ENCODE measurements around the gene F5.

The F5 gene

DNA sequence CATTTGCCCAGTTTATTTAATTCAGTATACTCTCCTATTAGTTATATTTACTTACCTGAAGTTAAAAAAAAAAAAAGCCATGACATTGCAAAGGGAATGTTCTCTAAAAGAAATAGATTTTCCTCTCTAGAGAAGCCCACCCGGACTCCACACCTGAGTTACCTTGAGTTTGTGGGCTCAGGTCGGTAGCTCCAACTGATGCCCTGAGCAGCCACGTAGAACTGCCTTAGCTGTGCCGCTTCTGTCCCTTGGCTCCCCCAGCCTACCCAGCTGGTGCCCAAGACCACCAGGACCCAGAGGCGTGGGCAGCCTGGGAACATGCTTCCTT, 250 bp downstream of the F5 start:
- DNase-seq, result no peak

DNA sequence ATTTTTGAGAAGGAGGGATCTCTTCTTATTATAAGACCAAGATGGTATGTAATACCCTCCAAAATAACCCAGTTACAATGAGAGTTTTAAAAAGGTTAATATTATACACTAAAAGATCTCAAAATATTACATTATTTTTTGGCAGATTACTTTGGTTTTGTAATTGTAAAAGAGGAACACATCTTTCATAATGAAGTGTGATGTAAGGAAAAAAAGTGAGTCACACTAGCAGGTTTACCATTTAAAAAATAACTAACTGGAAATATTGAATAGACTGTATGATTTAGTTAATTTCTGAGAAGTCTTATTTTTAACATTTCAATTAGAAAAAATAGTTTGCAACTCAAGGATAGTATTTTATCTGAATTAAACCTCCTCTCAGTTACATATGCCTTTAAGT, 1.1 kb downstream of the F5 start:
- no peak for DNase-seq

DNA sequence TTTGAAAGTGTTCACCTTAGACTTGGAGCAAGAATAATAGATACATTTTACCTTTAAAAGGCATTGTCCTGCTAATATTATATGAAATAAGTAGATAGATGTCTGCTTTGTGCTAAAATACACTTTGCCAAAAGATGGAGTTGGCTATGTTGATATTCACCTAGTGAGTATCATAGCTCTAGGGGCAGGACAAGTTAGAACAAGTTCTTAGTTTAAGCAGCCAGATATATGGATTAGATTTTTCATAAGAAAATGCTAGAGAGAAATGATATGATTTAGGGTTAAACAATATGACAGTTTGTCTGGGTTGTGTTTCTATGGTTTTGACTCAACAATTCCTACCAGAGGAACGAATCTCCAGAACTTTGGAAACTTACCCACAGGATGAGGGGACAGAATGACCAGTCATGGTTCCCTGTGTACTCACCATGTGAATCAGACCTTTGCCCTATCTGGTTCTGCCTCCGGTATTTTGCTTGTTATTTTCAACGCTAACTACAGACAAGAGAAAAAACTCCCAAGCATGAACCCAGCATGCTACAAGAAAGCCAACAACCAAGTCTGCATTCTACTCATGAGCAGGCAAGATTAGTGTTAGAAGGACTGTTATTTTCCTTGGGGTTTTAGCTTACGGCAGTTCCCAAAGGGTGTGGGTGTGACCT, 1.7 kb downstream of the F5 start:
- peak in 1 of 2 experiments; percentile 28 for DNase-seq

DNA sequence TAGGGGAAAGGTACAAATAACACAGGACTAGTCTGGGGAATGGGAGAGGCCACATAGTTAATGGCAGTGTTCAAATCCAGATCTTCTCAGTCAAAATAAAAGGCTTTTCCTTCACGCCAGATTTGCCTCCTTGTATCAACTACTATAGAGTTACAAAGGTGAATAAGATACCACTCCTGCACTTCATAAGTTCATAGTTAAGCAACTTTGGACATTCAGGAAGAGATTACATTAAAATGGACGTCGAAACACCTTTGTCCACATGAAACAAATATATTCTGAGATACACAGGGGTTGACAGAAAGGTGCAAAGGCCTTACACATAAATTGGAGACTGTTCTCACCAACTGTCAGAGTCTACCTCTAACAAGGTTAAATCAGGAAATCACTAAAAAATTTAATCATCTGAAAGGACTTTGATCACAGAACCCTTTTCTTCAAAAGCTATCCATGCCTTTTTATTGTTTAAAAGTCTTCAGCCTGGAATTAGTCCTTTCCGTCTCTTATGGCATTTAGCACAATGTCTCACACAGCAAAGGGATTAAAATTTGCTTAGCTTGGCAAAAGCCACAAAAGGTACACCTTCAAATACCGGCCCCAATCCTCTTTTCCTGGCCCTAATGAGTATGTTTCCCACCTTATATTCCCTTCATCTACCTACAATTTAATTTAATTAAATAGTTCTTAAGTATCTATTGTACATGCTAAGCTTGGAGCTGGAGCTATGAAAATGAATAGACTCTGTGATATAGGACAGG, 8.1 kb downstream of the F5 start:
- no peak for DNase-seq

DNA sequence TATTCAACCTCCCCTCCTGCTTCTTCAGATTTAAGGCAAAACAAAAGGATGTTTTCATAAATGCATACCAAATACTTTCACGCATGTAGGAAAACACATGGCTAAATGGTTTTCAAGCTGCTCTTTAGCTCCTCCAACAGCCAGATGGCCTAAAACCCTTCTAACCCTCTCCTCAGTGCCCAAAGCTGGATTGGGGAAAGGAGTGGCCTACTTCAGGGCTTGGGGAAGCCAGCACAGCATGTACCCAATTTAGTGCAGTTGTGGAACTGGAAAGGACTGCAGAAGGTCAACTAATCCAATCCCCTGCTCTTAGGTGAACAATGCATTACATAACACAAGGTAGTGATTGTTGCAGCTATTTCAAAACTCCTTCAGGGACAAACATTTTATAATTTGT, 9.3 kb downstream of the F5 start:
- DNase-seq, result no peak

DNA sequence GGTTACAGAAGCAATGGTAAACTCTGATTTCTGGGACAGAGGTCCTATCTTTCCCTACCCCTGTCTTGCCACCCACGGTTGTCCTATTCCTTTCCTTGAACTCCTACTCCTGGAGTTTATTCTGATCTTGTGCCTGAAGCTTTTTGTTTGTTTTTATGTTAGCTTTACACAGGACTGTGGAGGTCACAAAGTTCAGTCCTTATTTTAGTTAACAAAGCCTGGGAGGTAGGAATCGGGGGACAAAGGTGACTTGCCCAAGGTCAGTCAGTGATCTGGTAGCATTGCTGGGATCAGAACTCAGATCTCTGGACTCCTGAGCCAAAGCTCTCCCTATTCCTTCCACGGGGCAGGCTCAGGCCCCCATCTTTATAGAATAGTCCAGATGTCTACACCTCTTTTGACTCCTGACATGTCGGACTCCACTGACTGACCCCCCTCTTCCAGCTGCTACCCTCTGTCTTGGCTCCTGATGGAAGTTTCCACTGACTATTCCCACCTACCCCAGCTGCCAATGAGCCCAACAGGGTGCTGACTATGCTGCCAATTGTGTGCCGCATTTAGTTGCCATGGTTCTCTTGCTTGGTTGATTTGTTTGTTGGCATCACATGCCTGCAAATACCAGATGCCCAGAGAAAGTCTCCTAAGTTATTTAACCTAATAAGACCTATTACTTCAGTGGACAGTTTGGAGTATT, 9.9 kb downstream of the F5 start:
- DNase-seq, result no peak

DNA sequence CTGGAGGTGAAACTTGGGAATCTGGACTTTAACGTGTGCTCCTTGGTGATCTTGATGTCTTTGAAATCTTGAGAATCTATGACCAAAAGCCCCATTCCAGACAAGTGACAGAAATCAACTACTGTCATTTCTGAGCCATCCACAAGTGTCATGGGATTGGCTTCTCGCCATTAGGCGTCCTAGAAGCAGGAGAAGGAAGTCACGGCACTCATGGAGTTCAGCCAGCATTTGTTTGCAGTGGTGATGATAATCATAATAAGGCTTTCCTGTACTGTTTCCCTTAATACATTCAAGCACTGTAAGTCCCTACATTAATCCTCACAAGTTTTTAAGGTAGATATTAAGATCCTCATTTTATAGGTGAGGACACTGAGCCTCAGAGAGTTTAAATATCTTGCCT, 11.9 kb downstream of the F5 start:
- no peak for DNase-seq

DNA sequence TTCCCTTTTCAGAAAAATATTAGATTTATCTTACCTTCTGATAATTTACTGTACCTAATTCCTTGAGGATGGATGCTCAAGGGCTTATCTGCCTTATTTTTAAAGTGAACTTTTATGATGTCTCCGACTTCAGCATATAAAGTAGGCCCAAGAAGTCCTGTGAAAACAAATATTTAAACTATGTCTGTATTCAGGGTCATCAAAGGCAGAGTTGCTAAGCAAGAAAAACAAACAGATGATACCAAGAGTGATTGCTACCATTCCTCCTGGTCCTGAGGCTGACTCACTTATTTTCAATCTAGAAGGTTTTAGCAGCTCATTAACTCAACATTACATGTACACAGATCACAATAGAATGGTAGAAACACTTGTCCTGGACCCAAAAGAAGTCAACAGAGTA, 14.1 kb downstream of the F5 start:
- no peak for DNase-seq

DNA sequence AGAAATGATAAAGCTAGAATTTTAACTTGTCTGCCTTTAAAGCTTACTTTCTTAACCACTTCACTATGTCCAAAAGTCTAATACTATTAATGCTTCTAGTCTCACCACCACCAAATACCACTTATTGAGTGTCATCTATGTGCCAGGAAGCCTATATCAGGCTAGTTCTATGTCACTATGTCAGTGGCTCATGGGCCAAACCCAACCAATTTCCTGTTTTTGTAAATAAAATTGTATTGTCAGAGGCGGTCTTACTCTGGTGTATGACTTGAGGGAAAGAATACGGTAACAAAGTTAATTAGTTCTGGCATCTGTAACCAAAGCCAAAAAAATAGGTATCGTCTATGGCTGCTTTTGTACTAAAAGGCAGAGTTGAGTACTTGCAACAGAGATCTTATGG, 14.8 kb downstream of the F5 start:
- no peak for DNase-seq

DNA sequence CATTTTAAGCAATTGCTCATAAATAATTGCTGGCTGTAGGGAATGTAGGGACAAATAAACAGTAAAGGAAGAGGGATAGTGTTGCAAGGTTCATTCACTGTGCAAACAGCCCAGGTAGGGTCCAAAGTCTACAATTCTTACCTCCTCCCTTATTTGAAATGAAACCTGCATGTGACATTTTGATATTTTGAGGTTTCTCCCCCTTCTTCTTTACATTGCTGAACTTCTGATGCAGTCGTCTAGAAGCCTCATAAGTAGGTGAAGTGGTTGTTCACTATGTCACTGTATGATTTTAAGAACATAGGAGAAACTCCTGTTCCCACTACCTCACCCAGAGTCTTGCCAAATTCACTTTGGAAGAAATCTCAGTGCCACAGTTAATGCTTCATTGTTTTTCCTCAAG, 16.1 kb downstream of the F5 start:
- no peak for DNase-seq

DNA sequence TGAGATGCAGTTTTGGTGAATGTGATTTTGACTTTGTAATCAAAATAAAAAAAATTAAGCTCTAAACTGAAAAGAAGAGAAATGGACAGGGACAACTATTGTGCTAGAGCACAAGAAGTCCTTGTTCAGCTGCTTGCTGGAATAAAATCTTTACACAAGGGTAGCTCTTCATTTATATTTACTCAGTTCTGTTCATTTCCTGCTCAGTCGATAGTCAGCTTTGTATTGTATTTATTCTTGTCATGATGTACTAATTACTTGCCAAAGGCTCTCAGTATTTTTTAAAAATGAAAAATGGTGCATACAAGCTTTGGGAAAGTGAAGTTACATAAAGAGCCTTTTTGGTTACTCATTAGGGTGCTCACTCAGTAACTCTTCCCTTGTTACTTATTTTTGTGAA, 17.8 kb downstream of the F5 start:
- no peak for DNase-seq

DNA sequence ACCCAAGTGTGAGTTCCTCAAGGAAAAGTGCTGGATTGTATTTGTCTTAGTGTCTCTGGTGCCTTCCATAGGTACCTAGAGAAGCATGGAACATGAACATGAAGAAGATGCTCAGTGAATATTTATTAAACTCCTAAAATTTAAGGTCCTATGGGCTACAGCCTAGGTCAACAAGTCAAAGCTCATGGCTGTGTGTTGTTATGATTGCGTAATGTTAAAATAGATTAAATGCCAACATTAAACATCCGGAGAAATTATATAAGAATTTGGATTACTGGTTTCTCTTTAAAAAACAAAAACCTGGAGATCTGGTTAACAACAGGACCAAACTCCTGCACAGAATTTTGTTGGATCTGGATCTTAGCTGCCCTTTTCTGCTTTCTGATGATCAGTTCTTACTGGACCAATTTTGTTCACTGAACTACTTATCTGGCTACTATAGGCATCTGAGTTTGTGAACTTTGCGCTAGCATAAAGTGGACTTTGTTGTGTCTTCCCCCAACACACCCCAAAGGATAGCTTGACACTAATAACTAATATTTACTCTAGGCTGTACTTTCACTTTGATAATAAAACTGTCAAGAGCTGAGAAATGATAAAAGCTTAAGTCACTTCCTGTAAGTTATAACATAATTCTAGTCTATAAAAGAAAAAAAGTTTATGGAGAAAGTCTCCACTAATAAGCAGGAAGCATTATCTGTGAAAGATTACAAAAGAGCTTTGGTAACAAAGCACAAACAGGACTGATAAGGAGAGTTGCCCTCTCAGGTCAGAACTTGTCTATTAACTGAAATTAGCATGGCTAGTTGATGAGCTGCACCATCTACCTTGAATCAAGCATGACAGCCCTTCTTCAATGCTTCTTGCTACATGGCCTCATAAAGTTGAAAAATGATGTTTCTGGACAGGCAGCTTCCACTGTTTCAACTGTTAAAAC, 20.7 kb downstream of the F5 start:
- DNase-seq, result no peak

DNA sequence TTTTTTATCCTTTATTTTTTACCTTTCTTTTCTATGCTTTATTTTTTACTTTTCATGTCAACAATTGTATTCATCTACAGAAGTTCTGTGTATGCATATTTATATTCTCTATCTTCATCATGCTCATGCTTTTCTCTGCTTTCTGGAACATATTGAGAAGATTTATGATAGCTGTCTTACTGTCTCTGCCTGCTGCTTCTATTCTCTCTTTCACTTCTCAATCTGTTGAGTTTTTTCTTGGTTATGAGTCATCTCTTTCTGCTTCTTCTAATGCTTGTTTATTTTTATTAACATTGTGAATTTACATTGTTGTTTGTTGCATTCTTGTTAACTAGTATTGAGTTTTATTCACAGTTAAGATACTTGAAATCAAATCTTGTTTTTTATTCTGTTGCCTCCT, 22.6 kb downstream of the F5 start:
- no peak for DNase-seq

DNA sequence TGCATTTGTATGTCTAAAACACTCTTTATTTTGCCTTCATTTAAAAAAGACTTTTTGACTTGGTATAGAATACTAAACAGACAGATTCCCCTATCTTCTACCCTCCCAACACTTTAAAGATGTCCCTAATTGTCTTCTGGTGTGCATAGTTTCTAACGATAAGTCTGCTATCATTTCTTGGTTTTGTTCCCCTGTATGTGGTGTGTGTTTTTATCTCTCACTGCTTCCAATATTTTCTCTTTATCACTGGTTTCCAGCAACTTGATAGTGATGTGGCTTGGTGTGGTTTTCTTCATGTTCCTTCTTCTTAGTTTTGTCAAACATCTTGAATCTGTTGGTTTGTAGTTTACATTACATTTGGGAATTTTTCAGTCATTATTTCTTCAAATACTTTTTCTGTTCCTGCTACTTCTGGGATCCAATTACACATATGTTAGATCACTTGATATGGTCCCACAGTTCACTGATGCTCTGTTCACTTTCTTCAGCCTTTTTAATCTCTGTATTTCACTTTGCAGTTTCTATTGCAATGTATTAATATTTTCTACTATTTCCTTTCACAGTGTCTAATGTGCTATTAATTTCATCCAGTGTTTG, 23.2 kb downstream of the F5 start:
- DNase-seq, result no peak

DNA sequence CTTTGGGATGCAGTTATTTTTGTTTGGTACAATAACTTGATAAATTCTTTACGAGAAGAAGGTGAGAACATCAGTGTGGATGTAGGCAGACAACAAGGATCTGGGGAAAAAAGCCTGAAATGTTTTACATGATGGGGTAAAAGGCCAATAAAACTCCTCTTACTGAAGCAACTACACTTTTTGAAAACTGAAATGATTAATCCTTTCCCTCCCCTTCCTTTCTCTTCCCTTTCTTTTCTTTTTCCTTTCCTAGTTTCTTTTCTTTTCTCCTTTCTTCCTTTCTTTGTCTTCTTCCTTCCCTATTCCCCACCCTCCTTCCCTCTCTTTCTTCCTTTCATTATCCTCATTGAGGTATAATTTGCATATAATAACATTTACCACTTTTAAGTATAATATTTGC, 24.6 kb downstream of the F5 start:
- no peak for DNase-seq

DNA sequence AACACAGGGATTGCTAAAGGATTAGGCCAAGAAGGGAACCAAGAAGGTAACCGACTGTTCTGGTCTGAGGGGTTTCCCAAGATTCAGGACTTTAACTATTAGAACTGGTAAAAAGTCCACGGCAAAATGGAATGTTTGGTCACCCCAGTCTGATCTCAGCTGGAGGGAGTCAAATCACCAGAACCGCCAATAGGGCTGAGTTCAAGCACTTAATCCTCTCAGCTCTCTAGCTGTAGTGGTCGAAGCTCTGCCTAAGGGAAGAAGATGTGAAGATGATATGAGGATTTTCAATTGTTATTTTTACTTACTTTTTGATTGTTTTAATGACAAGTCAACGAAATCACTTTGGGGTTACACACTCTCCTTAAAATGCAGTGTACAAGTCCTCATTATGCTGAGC, 29.1 kb downstream of the F5 start:
- no peak for DNase-seq

DNA sequence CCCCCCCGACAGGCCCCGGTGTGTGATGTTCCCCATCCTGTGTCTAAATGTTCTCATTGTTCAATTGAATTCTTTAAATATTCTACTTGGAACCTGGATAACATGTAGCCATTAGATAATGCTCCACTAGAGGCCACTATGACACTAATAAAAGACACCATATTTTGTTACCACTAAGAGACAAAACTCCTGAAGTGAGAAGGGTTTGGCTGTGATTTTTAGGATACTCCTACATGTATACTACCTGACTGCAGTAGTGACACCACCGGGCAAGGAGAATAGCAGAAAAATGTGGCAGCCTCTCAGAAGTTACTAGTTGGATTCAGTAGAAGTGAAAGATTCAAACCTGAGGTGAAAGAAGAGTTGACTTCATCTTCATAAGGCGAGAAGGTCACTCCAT, 36.0 kb downstream of the F5 start:
- no peak for DNase-seq

DNA sequence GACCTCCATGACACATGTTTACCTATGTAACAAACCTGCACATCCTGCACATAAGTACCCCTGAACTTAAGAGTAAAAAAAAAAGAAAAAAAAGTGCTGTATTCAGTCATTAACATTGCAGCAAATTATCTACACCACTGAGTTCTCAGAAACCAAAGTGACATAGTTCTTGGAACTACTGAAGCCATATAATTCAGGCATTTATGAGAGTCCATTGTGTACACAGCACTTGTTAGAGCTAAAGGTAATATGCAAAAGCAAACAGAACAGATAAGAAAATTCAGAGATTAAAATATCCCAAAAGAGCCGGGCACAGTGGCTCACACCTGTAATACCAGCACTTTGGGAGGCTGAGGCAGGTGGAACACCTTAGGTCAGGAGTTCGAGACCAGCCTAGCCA, 38.0 kb downstream of the F5 start:
- DNase-seq, result no peak

DNA sequence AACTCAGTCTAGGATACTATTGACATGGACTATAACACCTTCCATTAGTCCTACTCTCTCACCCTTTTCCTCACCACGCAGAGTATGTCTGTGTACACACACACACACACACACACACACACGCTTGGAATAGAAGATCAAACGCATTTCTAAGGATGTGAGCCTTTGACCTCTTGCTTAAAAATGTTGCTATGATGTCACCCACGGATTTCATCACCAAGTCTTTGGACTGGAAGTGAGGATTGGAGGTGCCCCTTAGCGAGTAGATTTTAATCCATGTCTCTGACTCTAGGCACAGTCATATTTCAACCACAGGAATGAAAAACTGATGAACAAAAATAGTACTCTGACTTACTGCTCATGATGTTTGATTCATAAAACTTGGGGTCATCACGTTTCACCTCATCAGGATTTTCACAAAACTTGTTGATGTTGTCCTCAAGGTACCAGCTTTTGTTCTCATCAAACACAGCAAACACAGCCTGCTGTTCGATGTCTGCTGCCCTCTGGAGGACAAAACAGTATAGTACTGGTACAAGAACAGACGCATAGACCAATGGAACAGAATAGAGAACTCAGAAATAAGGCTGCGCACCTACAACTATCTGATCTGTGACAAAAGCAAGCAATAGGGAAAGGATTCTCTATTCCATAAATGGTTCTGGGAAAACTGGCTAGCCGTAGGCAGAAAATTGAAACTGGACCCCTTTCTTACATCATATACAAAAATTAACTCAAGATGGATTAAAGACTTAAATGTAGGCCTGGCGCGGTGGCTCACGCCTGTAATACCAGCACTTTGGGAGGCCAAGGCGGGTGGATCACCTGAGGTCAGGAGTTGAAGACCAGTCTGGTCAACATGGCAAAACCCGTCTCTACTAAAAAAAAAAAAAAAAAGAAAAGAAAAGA, 39.9 kb downstream of the F5 start:
- DNase-seq, result peak; percentile 12 to 36

DNA sequence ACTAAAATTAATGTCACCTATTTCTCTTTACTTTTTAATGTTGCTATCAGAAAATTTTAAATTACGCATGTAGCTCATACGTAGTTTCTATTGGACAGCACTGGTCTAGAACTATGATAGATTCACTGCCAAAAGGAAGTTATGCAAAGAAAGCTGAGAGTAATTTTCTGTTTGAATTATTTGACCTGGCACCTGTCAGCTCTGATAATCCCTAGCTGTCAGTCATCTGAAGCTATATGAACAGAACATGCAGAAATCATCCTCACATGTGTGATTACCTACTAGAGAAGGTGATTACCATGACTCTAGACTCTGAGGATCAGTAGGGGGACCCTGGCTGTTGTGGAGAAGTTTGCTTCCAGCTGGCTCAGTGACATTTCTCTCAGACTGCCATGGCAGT, 40.8 kb downstream of the F5 start:
- DNase-seq, result no peak

DNA sequence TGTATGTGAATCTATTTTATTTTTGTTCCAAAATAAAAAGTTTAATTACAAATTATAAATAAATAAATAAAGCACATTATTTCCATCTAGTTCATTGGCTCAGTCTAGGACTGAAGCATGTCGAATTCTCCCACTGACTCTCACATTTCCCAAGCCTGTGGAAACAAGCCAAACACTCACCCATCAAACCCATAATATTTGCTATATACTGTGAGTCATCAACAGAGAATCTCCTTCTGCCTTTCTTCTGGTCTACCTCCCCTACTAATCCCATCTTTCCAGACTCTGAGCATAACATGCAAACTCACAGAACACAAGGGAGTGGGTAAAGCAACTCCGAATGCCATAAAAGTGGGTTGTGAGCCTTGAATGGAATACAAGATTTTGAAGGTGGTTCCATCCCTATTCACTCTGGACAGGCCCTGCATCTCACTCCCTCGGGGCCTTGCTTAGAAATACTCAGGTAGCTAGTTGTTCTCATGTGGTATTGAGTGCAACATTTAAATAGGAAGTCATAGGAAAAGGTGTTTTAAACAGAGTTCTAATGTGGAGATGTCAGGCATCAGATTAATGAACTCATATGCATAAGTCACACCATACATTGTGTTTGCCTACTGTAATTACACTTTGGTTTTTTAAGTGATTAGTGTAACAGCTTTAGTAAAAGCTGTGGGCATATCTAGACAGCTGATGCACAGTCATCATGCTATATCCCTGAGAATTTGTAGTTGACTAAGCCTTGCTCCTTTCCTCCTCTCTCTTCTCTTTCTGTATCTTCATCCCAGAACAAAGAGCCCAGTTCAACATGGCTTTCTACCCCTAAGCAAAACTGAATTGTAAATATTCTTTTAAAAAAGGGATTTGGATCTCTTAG, 47.0 kb downstream of the F5 start:
- no peak for DNase-seq

Measured in activated CD4-positive, alpha-beta T cell treated with anti-CD3 and anti-CD28 coated beads, Interleukin-2, amount 50 U/mL, for 48 hours (primary cell).